HCT116 (cell line): Measurements from ENCODE around the gene MCAT.

Experiments used
- CTCF ChIP-seq, 3 experiments: fragments of 200-600 bp in 1 of 3; sonication (generic) in 1 of 3; IDR thresholded peaks in 2 of 3; conservative IDR thresholded peaks in 1 of 3; 2 replicates each; pipeline ENCODE4 v1.5.1; 2012 to 2017; ENCODE audit warnings: low read depth in 2 of 3, low read length in 2 of 3, antibody characterized with exemption in 1 of 3, borderline replicate concordance in 1 of 3, control low read depth in 1 of 3, mild to moderate bottlenecking in 1 of 3, mixed read lengths in 1 of 3, mixed run types in 1 of 3, moderate library complexity in 1 of 3; ENCODE audit not compliant: insufficient read depth in 1 of 3
- EZH2 ChIP-seq: fragments of 200-600 bp; sonication (generic); IDR thresholded peaks from 2 replicates; pipeline ENCODE4 v1.6.1; 2017; ENCODE audit warnings: antibody characterized with exemption, mixed run types
- POLR2A ChIP-seq: IDR thresholded peaks from 2 replicates; pipeline ENCODE4 v1.7.0; 2011; ENCODE audit warnings: borderline replicate concordance; ENCODE audit not compliant: insufficient read depth, insufficient read length; ENCODE audit errors: extremely low read depth
- POLR2AphosphoS5 ChIP-seq: IDR thresholded peaks from 2 replicates; pipeline ENCODE4 v1.6.1; 2011; ENCODE audit warnings: mild to moderate bottlenecking, low read depth, low read length, moderate library complexity
- RAD21 ChIP-seq: IDR thresholded peaks from 2 replicates; pipeline ENCODE4 v1.6.1; 2012; ENCODE audit warnings: low read depth, mild to moderate bottlenecking

GRCh38 chr22:43106302-43106701, 36.9 kb downstream of the MCAT start:
- TF ChIP-seq CTCF (IDR thresholded peaks at IDR 0.05 in 2 of 3, conservative IDR thresholded peaks at IDR 0.05 in 1 of 3; ENCODE audit: borderline replicate concordance in 1 of 3, insufficient read depth in 1 of 3, low read depth in 2 of 3, low read length in 2 of 3) = no peak
- TF ChIP-seq POLR2A = no peak
- TF ChIP-seq EZH2 = no peak
- no peak for TF ChIP-seq POLR2AphosphoS5
- TF ChIP-seq RAD21 = no peak
